GM12878 (cell line): ENCODE measurements around the gene EFCAB8. TPM values are rescaled to one million over a fixed set of nuclear protein-coding genes. Genes with fewer than 3 reads are reported as not detected.

Experiments used
- ATAC-seq: fragments of 200-7000 bp; cut with Tn5 transposase; 3 replicates; pipeline ENCODE4 v1.9.1; 2020; ENCODE audit warnings: mild to moderate bottlenecking, moderate library complexity
- BruUV-seq: library from RNA; stranded (reverse); fragments of 400-500 nt; replicated peaks from 2 replicates; lab custom pipeline; 2021; lab: Mats Ljungman, UMichigan
- CTCF ChIA-PET: fragments of 300-600 bp; sonication (Branson Sonifier 250); formaldehyde crosslinking; extraction: SDS; loops from one replicate; lab custom pipeline; 2021; ENCODE audit warnings: inconsistent platforms; lab: Yijun Ruan, JAX
- POLR2A ChIA-PET: fragments of 350-600 bp; formaldehyde crosslinking; extraction: SDS; loops from one replicate; lab custom pipeline; 2021; ENCODE audit warnings: inconsistent platforms; lab: Charles Lee
- RAD21 ChIA-PET: fragments of 300-600 bp; sonication (Branson Sonifier 250); formaldehyde crosslinking; loops from one replicate; lab custom pipeline; 2023; ENCODE audit warnings: antibody characterized with exemption; ENCODE audit not compliant: unreplicated experiment; lab: Charles Lee
- SMC1A ChIA-PET: fragments of 300-600 bp; sonication (Branson Sonifier 250); formaldehyde crosslinking; loops from one replicate; lab custom pipeline; 2023; ENCODE audit not compliant: unreplicated experiment, uncharacterized antibody; lab: Charles Lee
- DNase-seq: peaks from one replicate; pipeline ENCODE4 v3.0.0-alpha.2; 2011; ENCODE audit warnings: low read depth, low spot score
- FAIRE-seq: peaks from 3 replicates; lab custom pipeline; 2011; peaks lifted over from hg19 to GRCh38; lab: Jason Lieb, UNC
- H2AFZ ChIP-seq: 2 replicates; pipeline ENCODE4 v1.6.0; 2011; ENCODE audit warnings: low read depth, low read length, control low read depth; ENCODE audit not compliant: control insufficient read depth
- H3K27ac ChIP-seq: 2 replicates; pipeline ENCODE4 v1.5.1; 2011; ENCODE audit warnings: control low read depth; ENCODE audit not compliant: control insufficient read depth, insufficient read depth
- H3K27me3 ChIP-seq, 2 experiments: replicated peaks in 1 of 2; 2 replicates each; pipeline versions ENCODE4 v1.6.0 to v1.6.1; 2011; ENCODE audit warnings: low read length in 1 of 2; ENCODE audit not compliant: control insufficient read depth in 2 of 2, insufficient read depth in 2 of 2
- H3K36me3 ChIP-seq, 2 experiments: 2 replicates each; pipeline ENCODE4 v1.5.1; 2011; ENCODE audit warnings: low read length in 1 of 2; ENCODE audit not compliant: control insufficient read depth in 2 of 2, insufficient read depth in 2 of 2
- H3K4me1 ChIP-seq: 2 replicates; pipeline ENCODE4 v1.6.1; 2011; ENCODE audit warnings: mild to moderate bottlenecking, low read length, moderate library complexity, mixed read lengths; ENCODE audit not compliant: control insufficient read depth, insufficient read depth
- H3K4me2 ChIP-seq: 2 replicates; pipeline ENCODE4 v1.6.0; 2011; ENCODE audit warnings: control low read depth; ENCODE audit not compliant: control insufficient read depth, insufficient read depth
- H3K4me3 ChIP-seq: fragments of 200-600 bp; sonication (generic); 2 replicates; pipeline ENCODE4 v1.5.1; 2016
- H3K79me2 ChIP-seq: 2 replicates; pipeline ENCODE4 v1.6.0; 2011; ENCODE audit warnings: low read length; ENCODE audit not compliant: control insufficient read depth, insufficient read depth
- H3K9ac ChIP-seq: 2 replicates; pipeline ENCODE4 v1.8.0; 2011; ENCODE audit warnings: low read length, control low read depth, mixed read lengths; ENCODE audit not compliant: control insufficient read depth, insufficient read depth
- H3K9me3 ChIP-seq: replicated peaks from 3 replicates; pipeline ENCODE4 v1.5.1; 2011; ENCODE audit warnings: mild to moderate bottlenecking, low read length; ENCODE audit not compliant: control insufficient read depth, insufficient read depth
- H4K20me1 ChIP-seq: 2 replicates; pipeline ENCODE4 v1.6.0; 2011; ENCODE audit not compliant: control insufficient read depth, insufficient read depth
- CEBPB ChIP-seq, 2 experiments: fragments of 150-350 bp in 1 of 2; IDR thresholded peaks; 2 replicates each; pipeline ENCODE4 v1.6.1; 2012 to 2014; ENCODE audit warnings: low read depth in 2 of 2, low read length in 2 of 2, borderline replicate concordance in 1 of 2, inconsistent platforms in 1 of 2
- CHD4 ChIP-seq: fragments of 200-600 bp; sonication (generic); IDR thresholded peaks from 2 replicates; pipeline ENCODE4 v1.6.1; 2016; ENCODE audit warnings: mild to moderate bottlenecking
- FOXK2 ChIP-seq: fragments of 450-650 bp; IDR thresholded peaks from 2 replicates; pipeline ENCODE4 v1.6.1; 2017; ENCODE audit warnings: mild to moderate bottlenecking, moderate library complexity
- GATAD2B ChIP-seq: fragments of 450-650 bp; conservative IDR thresholded peaks from 2 replicates; pipeline ENCODE4 v1.6.1; 2017; ENCODE audit warnings: low read depth, mild to moderate bottlenecking, moderate library complexity
- HDAC6 ChIP-seq: fragments of 200-600 bp; sonication (generic); IDR thresholded peaks from one replicate; pipeline ENCODE4 v1.8.0; 2017; ENCODE audit warnings: antibody characterized with exemption; ENCODE audit not compliant: unreplicated experiment
- MYC ChIP-seq: IDR thresholded peaks from 2 replicates; pipeline ENCODE4 v1.6.1; 2011; ENCODE audit warnings: mild to moderate bottlenecking, low read length, moderate library complexity, inconsistent platforms; ENCODE audit not compliant: insufficient read depth, insufficient replicate concordance, insufficient read length, severe bottlenecking
- NR2C1 ChIP-seq: fragments of 450-650 bp; IDR thresholded peaks from 2 replicates; pipeline ENCODE4 v1.6.1; 2017; ENCODE audit warnings: antibody characterized with exemption, mild to moderate bottlenecking, moderate library complexity
- NR2F1 ChIP-seq: fragments of 450-650 bp; conservative IDR thresholded peaks from 2 replicates; pipeline ENCODE4 v1.6.1; 2017; ENCODE audit warnings: mild to moderate bottlenecking
- POLR2AphosphoS2 ChIP-seq: IDR thresholded peaks from 2 replicates; pipeline ENCODE4 v1.6.1; 2011; ENCODE audit warnings: low read depth, mild to moderate bottlenecking, low read length, improper control_type of control experiment, moderate library complexity
- YBX1 ChIP-seq: fragments of 450-650 bp; IDR thresholded peaks from 2 replicates; pipeline ENCODE4 v1.6.1; 2016; ENCODE audit warnings: antibody characterized with exemption
- YY1 ChIP-seq: IDR thresholded peaks from 2 replicates; pipeline ENCODE4 v1.6.1; 2011; ENCODE audit warnings: low read depth, mild to moderate bottlenecking, low read length
- ZNF622 ChIP-seq: fragments of 450-650 bp; IDR thresholded peaks from 2 replicates; pipeline ENCODE4 v1.6.1; 2017; ENCODE audit warnings: mild to moderate bottlenecking, inconsistent platforms
- ZZZ3 ChIP-seq: IDR thresholded peaks from 2 replicates; pipeline ENCODE4 v1.6.1; 2011; ENCODE audit warnings: low read depth; ENCODE audit not compliant: control insufficient read depth, insufficient read length
- WGBS: methylation state at CpG from one replicate; pipeline ENCODE4 v1.1.6; 2016; ENCODE audit warnings: low lambda C conversion rate; ENCODE audit not compliant: insufficient replicate concordance, insufficient coverage; ENCODE audit errors: missing lambda C conversion rate; 5-methylcytosine and 5-hydroxymethylcytosine counted together
- in situ Hi-C: fragments of 300-500 bp; cut with MboI; formaldehyde crosslinking; loops from 9 replicates; pipeline ENCODE4 v1.14.3; 2018; ENCODE audit warnings: mixed read lengths
- intact Hi-C: fragments of 100-400 bp; cut with micrococcal nuclease; formaldehyde crosslinking; loops from one replicate; pipeline ENCODE4 v1.14.2; 2022; ENCODE audit not compliant: unreplicated experiment
- polyA plus RNA-seq, 11 experiments: library from polyadenylated mRNA; depleted of rRNA in 4 of 11; unstranded in 6 of 11; stranded (reverse) in 5 of 11; fragments of >200 nt; fragmentation: Nextera tagmentation in 4 of 11; fragmentation: Illumina TruSeq in 1 of 11; extraction: Ambion mirVana in 4 of 11; extraction: Trizol in 1 of 11; gene quantifications; 1 replicate in 1 of 11; 2 replicates in 10 of 11; pipeline versions ENCODE4 v1.2.1 to v1.2.3, GENCODE V29; 2011 to 2016; ENCODE audit warnings: inconsistent platforms in 2 of 11, missing spikeins in 2 of 11, low read depth in 1 of 11
- total RNA-seq, 4 experiments: library from RNA; depleted of rRNA in 3 of 4; stranded (reverse); fragments of >200 nt in 3 of 4; fragmentation: Illumina TruSeq in 1 of 4; extraction: Trizol in 1 of 4; gene quantifications; 2 replicates each; pipeline versions ENCODE4 v1.2.1 to v1.2.3, GENCODE V29; 2013 to 2021
- TF ChIP-seq, protein P1 (sequence below): fragments of 450-650 bp; IDR thresholded peaks from 2 replicates; pipeline ENCODE4 v1.6.1; 2017; ENCODE audit warnings: mild to moderate bottlenecking, moderate library complexity
- TF ChIP-seq, protein P2 (sequence below): fragments of 450-650 bp; IDR thresholded peaks from 2 replicates; pipeline ENCODE4 v1.6.1; 2017; ENCODE audit warnings: mild to moderate bottlenecking, low read depth, inconsistent platforms; ENCODE audit not compliant: poor library complexity, severe bottlenecking
- TF ChIP-seq, protein P3 (sequence below): fragments of 150-350 bp; IDR thresholded peaks from 2 replicates; pipeline ENCODE4 v1.6.1; 2016; ENCODE audit warnings: low read depth, low read length

Gene EFCAB8
- total and polyA plus RNA-seq, 10 of the 15 experiments (the other 5 are each of a cell fraction or from before 2014, with no cell fraction given), result 0.04 to 0.18 (median 0.06) TPM; not detected in 4

DNA sequence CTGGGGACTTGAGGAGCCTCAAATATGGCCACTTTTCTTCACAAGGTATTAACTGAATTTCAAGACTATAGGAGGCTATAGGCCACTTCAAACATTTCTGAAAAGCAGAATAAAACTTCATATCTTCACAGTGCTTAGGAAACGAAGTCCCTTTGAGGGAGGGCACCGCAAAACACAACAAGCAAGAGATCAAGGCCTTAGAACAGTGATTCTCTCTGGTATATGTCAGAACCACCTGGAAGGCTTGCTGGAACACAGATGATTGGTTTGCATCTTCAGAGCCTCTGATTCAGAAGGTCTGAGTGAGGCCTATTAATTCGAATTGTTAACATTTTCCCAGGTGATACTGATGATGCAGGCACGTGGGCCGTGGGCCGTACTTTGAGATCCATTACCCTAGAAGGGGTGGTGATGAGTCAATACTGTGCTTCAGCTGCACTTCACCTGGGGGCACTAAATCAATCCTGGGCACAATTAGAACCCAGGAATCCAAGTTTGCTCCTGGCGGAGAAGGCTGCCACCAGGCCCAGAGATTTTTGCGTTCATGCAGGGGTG is 134.8 kb downstream of the EFCAB8 start:
- H3K4me1 ChIP-seq, result no peaks in the 10 kb centered on the region
- H4K20me1 ChIP-seq, result no peaks in the 10 kb centered on the region
- no peaks in the 10 kb centered on the region for H3K27me3 ChIP-seq
- H3K9ac ChIP-seq, result no peak overlapping the region
- no peaks in the 10 kb centered on the region for H3K36me3 ChIP-seq
- FAIRE-seq (no peak), ATAC-seq (no peak), DNase-seq (no peak)
- BruUV-seq, result no TSS peak
- ChIA-PET CTCF (interaction anchor here (1.4 kb wide), 1 partner anchor 12 kb away, joined by 4 read pairs; no protein-coding TSS in a partner anchor), SMC1A (no interaction called here), RAD21 (no interaction called here), POLR2A (no interaction called here)
- no peak overlapping the region for H3K27ac ChIP-seq
- no peak overlapping the region for H3K4me3 ChIP-seq
- WGBS, result 42% methylated on average over 8 of the region's 8 CpGs
- intact Hi-C loops (no loop called here), in situ Hi-C loops (no loop called here)
- no peaks in the 10 kb centered on the region for H3K79me2 ChIP-seq
- no peaks in the 10 kb centered on the region for H3K9me3 ChIP-seq
- no peak overlapping the region for H3K4me2 ChIP-seq
- H2AFZ ChIP-seq, result no peak overlapping the region
- no peak for TF ChIP-seq CHD4
- TF ChIP-seq, protein P1, sequence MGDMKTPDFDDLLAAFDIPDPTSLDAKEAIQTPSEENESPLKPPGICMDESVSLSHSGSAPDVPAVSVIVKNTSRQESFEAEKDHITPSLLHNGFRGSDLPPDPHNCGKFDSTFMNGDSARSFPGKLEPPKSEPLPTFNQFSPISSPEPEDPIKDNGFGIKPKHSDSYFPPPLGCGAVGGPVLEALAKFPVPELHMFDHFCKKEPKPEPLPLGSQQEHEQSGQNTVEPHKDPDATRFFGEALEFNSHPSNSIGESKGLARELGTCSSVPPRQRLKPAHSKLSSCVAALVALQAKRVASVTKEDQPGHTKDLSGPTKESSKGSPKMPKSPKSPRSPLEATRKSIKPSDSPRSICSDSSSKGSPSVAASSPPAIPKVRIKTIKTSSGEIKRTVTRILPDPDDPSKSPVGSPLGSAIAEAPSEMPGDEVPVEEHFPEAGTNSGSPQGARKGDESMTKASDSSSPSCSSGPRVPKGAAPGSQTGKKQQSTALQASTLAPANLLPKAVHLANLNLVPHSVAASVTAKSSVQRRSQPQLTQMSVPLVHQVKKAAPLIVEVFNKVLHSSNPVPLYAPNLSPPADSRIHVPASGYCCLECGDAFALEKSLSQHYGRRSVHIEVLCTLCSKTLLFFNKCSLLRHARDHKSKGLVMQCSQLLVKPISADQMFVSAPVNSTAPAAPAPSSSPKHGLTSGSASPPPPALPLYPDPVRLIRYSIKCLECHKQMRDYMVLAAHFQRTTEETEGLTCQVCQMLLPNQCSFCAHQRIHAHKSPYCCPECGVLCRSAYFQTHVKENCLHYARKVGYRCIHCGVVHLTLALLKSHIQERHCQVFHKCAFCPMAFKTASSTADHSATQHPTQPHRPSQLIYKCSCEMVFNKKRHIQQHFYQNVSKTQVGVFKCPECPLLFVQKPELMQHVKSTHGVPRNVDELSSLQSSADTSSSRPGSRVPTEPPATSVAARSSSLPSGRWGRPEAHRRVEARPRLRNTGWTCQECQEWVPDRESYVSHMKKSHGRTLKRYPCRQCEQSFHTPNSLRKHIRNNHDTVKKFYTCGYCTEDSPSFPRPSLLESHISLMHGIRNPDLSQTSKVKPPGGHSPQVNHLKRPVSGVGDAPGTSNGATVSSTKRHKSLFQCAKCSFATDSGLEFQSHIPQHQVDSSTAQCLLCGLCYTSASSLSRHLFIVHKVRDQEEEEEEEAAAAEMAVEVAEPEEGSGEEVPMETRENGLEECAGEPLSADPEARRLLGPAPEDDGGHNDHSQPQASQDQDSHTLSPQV, result no peak
- TF ChIP-seq HDAC6, result no peak
- TF ChIP-seq NR2C1, result no peak
- TF ChIP-seq, protein P2, sequence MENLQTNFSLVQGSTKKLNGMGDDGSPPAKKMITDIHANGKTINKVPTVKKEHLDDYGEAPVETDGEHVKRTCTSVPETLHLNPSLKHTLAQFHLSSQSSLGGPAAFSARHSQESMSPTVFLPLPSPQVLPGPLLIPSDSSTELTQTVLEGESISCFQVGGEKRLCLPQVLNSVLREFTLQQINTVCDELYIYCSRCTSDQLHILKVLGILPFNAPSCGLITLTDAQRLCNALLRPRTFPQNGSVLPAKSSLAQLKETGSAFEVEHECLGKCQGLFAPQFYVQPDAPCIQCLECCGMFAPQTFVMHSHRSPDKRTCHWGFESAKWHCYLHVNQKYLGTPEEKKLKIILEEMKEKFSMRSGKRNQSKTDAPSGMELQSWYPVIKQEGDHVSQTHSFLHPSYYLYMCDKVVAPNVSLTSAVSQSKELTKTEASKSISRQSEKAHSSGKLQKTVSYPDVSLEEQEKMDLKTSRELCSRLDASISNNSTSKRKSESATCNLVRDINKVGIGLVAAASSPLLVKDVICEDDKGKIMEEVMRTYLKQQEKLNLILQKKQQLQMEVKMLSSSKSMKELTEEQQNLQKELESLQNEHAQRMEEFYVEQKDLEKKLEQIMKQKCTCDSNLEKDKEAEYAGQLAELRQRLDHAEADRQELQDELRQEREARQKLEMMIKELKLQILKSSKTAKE, result no peak
- no peak for TF ChIP-seq CEBPB (IDR thresholded peaks at IDR 0.05; ENCODE audit: borderline replicate concordance in 1 of 2, low read depth in 2 of 2, low read length in 2 of 2)
- no peak for TF ChIP-seq YY1
- no peak for TF ChIP-seq ZNF622
- no peak for TF ChIP-seq FOXK2
- TF ChIP-seq NR2F1, result no peak
- no peak for TF ChIP-seq POLR2AphosphoS2
- TF ChIP-seq, protein P3, sequence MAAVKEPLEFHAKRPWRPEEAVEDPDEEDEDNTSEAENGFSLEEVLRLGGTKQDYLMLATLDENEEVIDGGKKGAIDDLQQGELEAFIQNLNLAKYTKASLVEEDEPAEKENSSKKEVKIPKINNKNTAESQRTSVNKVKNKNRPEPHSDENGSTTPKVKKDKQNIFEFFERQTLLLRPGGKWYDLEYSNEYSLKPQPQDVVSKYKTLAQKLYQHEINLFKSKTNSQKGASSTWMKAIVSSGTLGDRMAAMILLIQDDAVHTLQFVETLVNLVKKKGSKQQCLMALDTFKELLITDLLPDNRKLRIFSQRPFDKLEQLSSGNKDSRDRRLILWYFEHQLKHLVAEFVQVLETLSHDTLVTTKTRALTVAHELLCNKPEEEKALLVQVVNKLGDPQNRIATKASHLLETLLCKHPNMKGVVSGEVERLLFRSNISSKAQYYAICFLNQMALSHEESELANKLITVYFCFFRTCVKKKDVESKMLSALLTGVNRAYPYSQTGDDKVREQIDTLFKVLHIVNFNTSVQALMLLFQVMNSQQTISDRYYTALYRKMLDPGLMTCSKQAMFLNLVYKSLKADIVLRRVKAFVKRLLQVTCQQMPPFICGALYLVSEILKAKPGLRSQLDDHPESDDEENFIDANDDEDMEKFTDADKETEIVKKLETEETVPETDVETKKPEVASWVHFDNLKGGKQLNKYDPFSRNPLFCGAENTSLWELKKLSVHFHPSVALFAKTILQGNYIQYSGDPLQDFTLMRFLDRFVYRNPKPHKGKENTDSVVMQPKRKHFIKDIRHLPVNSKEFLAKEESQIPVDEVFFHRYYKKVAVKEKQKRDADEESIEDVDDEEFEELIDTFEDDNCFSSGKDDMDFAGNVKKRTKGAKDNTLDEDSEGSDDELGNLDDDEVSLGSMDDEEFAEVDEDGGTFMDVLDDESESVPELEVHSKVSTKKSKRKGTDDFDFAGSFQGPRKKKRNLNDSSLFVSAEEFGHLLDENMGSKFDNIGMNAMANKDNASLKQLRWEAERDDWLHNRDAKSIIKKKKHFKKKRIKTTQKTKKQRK, result no peak
- TF ChIP-seq MYC, result no peak
- TF ChIP-seq GATAD2B, result no peak
- no peak for TF ChIP-seq YBX1
- TF ChIP-seq ZZZ3, result no peak
